HUES64 (cell line): Measurements from ENCODE around the gene GAK.

Experiments
- H3K27ac ChIP-seq: 2 replicates; pipeline ENCODE4 v1.7.0; 2013; ENCODE audit warnings: low read depth, low read length, inconsistent platforms
- H3K27me3 ChIP-seq: 2 replicates; pipeline ENCODE4 v1.6.1; 2013; ENCODE audit warnings: mild to moderate bottlenecking, low read length; ENCODE audit not compliant: insufficient read depth
- H3K36me3 ChIP-seq: 2 replicates; pipeline ENCODE4 v1.6.1; 2013; ENCODE audit warnings: mild to moderate bottlenecking, low read length; ENCODE audit not compliant: insufficient read depth
- H3K4me1 ChIP-seq: 2 replicates; pipeline ENCODE4 v1.6.1; 2013; ENCODE audit warnings: mild to moderate bottlenecking, low read length, moderate library complexity; ENCODE audit not compliant: insufficient read depth
- H3K4me3 ChIP-seq: 2 replicates; pipeline ENCODE4 v1.5.1; 2013; ENCODE audit warnings: mild to moderate bottlenecking, low read length, moderate library complexity
- H3K9ac ChIP-seq: 2 replicates; pipeline ENCODE4 v1.6.1; 2013; ENCODE audit warnings: mild to moderate bottlenecking, low read depth, low read length
- H3K9me3 ChIP-seq: 2 replicates; pipeline ENCODE4 v1.6.1; 2013; ENCODE audit warnings: low read depth, low read length; ENCODE audit not compliant: insufficient read depth
- WGBS: fragments of 150-250, 120-280 bp; methylation state at CpG from one replicate; pipeline ENCODE4 v1.1.7; 2013; ENCODE audit warnings: missing lambda C conversion rate; 5-methylcytosine and 5-hydroxymethylcytosine counted together

The GAK gene

DNA sequence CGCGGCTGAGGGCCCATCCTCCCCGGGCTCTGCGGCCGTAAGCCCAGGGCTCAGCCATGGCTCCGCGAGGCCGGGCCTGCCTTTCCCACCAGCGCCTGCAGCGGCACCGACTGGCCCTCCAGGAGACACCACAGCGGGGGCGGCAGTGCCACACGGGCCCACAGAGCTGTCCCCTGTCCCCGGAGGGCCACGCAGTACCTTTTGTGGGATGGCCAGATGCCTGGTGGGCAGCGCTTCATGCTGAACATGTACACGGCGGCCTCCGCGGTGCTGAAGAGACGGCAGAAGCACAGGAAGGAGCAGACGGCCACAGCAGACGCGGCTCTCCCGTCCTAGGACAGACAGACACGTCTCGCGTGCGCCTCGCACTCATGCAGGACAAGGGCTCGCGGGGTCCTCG, 50.4 kb downstream of the GAK start:
- Histone ChIP-seq H3K36me3 (peaks cover 23% of the 10 kb centered on the region), H3K4me1 (no peaks in the 10 kb centered on the region), H3K9ac (no peak overlapping the region), H3K4me3 (no peak overlapping the region), H3K27ac (no peak overlapping the region), H3K27me3 (no peaks in the 10 kb centered on the region), H3K9me3 (no peaks in the 10 kb centered on the region)
- WGBS, result 96% methylated on average over 34 of the region's 34 CpGs

DNA sequence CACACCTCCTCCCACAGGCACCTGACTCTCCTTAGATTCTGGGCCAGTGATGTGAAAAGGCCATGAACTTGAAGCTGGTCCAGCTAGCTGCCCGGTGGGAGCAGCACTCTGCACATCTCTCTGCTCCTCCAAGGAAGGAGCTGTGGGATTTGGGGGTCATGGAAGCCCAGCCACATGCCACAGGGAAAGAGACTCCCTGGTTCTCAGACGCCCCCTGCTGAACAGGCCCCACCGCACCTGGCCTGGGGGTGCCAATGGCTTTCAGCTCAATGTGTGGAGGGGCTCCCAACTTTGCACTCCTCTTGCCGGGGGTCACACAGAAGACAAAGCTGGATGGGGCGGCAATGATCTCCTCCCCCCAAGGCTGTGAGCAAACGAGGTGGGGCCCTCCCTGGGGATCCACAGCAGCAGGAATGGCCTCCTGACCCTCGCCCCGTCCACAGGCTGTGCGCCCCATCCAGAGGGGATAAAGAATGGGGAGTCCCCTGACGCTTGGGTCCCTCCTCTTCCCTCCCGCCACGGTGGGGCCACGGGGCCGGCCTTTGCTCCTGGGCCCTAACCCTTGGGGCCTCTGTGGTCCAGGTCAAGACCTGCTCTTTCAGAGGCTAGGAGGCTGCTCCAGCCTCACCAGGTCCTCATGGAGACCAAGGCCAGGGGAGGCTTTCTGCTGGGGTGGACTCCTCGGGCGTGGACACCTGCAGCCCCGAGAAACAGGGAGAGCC, 51.3 kb downstream of the GAK start:
- Histone ChIP-seq H3K9ac (no peak overlapping the region), H3K36me3 (peaks cover 32% of the 10 kb centered on the region), H3K27ac (no peak overlapping the region), H3K27me3 (no peaks in the 10 kb centered on the region), H3K4me3 (no peak overlapping the region), H3K9me3 (no peaks in the 10 kb centered on the region), H3K4me1 (no peaks in the 10 kb centered on the region)
- WGBS, result 89% methylated on average over 17 of the region's 17 CpGs

GRCh38 chr4:879729-880077, 52.4 kb downstream of the GAK start:
- Histone ChIP-seq H3K36me3 (peaks cover 41% of the 10 kb centered on the region), H3K9ac (no peak overlapping the region), H3K9me3 (no peaks in the 10 kb centered on the region), H3K27me3 (no peaks in the 10 kb centered on the region), H3K4me3 (no peak overlapping the region), H3K4me1 (no peaks in the 10 kb centered on the region), H3K27ac (no peak overlapping the region)
- 95% methylated on average over 12 of the region's 12 CpGs for WGBS

DNA sequence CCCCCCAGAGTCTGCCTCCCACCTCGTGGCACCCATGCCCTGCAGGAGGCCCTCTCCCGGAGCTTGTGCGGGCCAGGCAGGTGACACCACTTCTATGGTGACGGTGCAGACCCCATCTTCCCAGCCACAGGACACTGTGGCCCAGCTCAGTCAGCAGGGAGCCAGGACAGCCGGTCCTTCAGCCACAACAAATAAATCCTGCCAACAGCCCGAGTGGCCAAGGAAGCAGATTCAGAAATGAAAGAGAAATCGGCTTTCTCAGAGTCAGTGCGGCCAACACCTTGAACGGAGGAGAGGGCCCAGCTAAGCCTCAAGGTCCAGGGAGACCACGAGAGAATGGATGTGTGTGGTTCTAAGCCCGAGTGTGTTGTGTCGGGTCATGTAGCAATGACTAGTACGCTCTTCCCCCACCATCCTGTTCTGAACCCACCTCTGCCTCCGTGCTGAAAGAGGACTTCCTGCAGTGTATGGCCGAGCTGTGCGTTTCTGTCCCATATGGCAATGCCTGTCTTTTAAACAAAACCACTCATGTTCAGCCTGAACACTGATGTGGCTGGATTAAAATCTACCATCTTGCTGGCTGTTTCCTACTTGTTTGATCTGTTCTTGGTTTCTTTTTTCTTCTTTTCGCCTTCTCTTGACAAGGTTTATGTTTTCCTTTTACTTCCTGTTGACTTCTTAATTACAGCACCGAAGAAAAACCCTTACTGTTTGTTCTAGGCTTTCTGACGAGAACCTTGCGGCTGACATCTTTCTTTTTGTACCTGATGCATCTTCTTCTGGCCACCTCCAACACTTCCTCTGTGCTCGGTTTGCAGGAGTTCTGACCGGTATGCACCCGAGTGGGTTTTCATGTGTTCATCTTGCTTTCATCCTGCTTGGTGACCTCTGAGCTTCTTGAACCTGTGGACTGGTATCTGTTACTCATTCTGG, 53.1 kb downstream of the GAK start:
- no peaks in the 10 kb centered on the region for H3K4me1 ChIP-seq
- H3K9me3 ChIP-seq, result no peaks in the 10 kb centered on the region
- H3K9ac ChIP-seq, result no peak overlapping the region
- H3K4me3 ChIP-seq, result no peak overlapping the region
- 95% methylated on average over 23 of the region's 23 CpGs for WGBS
- peaks cover 46% of the 10 kb centered on the region for H3K36me3 ChIP-seq
- no peaks in the 10 kb centered on the region for H3K27me3 ChIP-seq
- H3K27ac ChIP-seq, result no peak overlapping the region

DNA sequence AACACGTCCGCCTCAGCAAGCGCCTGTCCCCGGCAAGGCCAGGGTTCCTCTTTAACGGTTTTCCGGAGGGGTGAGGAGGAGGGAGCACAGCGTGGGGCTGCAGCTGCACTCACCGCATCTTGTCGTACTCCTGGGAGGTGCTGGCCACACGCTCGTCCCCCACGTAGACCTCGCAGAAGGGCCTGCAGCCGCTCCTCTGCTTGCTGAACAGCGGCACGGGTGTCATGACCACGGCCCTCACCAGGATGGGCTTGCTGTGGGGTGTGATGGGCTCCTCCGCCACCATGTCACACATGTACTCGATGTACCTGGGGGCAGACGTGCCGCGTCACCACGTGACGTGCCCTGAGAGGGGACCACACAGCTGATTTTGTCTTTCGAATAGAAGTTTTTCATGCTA, 54.6 kb downstream of the GAK start:
- Histone ChIP-seq H3K4me1 (no peaks in the 10 kb centered on the region), H3K9me3 (no peaks in the 10 kb centered on the region), H3K27ac (no peak overlapping the region), H3K4me3 (no peak overlapping the region), H3K27me3 (no peaks in the 10 kb centered on the region), H3K36me3 (peaks cover 53% of the 10 kb centered on the region), H3K9ac (no peak overlapping the region)
- WGBS, result 93% methylated on average over 25 of the region's 25 CpGs

DNA sequence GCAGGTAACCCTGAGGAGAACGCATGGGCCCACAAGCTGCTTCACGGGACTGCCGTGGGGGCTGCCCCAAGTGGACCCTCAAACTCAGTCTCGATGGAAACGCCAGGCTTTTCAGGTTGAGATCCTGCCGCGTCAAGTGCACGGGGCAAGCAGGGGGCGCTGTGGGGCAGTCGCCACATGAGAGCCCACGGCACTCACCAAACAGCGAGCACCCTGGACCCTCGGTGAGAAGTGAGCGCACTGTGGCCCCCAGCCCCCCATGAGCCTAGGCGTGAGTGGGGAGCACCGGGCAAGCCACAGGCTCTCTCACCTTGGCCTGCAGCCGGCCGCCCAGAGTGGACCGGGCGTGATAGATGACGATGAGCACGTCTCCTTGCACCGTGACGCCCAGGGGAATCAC, 55.3 kb downstream of the GAK start:
- Histone ChIP-seq H3K27ac (no peak overlapping the region), H3K36me3 (peaks cover 55% of the 10 kb centered on the region)

GRCh38 chr4:875818-876423, 56.2 kb downstream of the GAK start:
- Histone ChIP-seq H3K4me3 (no peak overlapping the region), H3K9ac (no peak overlapping the region), H3K27me3 (no peaks in the 10 kb centered on the region), H3K36me3 (peaks cover 50% of the 10 kb centered on the region), H3K27ac (no peak overlapping the region), H3K9me3 (no peaks in the 10 kb centered on the region), H3K4me1 (no peaks in the 10 kb centered on the region)
- 90% methylated on average over 26 of the region's 26 CpGs for WGBS

More for the DNA sequence above, 55.3 kb downstream of the GAK start:
- 90% methylated on average over 24 of the region's 24 CpGs for WGBS
- Histone ChIP-seq H3K4me3 (no peak overlapping the region), H3K27me3 (no peaks in the 10 kb centered on the region), H3K4me1 (no peaks in the 10 kb centered on the region), H3K9ac (no peak overlapping the region), H3K9me3 (no peaks in the 10 kb centered on the region)

GRCh38 chr4:874971-875817, 56.9 kb downstream of the GAK start:
- WGBS, result 93% methylated on average over 17 of the region's 17 CpGs

GRCh38 chr4:874056-874455, 58.1 kb downstream of the GAK start:
- Histone ChIP-seq H3K27me3 (no peaks in the 10 kb centered on the region), H3K36me3 (peaks cover 58% of the 10 kb centered on the region), H3K9me3 (no peaks in the 10 kb centered on the region), H3K4me3 (no peak overlapping the region), H3K9ac (no peak overlapping the region), H3K27ac (no peak overlapping the region), H3K4me1 (no peaks in the 10 kb centered on the region)
- WGBS, result 98% methylated on average over 9 of the region's 9 CpGs

More at GRCh38 chr4:874971-875817, 56.9 kb downstream of the GAK start:
- Histone ChIP-seq H3K36me3 (peaks cover 54% of the 10 kb centered on the region), H3K27me3 (no peaks in the 10 kb centered on the region), H3K9ac (no peak overlapping the region), H3K4me1 (no peaks in the 10 kb centered on the region), H3K4me3 (no peak overlapping the region), H3K27ac (no peak overlapping the region), H3K9me3 (no peaks in the 10 kb centered on the region)

DNA sequence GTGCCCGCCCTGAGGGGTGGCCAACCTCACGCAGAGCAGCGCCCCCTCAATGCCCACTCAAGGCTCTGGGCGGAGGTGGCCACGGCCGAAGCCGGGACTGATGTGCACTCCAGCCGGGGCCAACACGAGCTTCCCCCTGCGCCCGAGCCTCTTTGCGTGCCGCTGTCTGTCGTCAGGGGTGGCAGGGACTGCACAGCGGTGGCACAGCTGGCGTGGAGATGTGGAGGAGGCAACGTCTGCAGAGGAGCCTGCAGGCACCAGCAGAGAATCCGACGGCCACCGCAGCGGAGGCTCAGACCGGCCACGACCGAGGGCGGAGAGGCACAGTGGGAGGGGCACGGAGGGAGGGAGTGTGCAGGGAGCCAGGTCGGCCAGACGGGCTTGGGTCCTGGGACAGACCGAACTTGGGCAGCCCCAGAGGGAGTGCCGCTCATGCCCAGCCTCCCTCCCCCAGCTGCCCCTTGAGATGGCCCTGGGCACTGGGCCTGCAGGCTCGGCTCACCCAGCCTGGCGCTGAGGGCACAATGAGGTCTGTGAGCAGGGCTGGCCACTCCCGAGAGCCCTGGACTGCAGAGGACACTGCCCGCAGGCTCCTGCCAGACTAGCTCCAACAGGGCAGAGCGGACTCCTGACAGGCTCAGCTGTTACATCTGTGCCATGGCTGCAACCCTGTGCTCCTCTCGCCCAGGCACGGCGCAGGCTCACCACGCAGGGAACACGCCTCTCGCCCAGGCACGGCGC, 59.7 kb downstream of the GAK start:
- Histone ChIP-seq H3K4me1 (no peaks in the 10 kb centered on the region), H3K27ac (no peak overlapping the region), H3K9ac (no peak overlapping the region), H3K4me3 (no peak overlapping the region), H3K36me3 (peaks cover 52% of the 10 kb centered on the region), H3K9me3 (no peaks in the 10 kb centered on the region), H3K27me3 (no peaks in the 10 kb centered on the region)
- 94% methylated on average over 43 of the region's 43 CpGs for WGBS
